ENCODE data around the gene POR. TPM values are rescaled to one million over a fixed set of nuclear protein-coding genes. Genes with fewer than 3 reads are reported as not detected.
"Not testable (repeated sequence)": the region's sequence is repeated elsewhere in the genome, so short reads cannot be mapped to it uniquely, and the experiment has no call there.

POR gene
- polyA plus RNA-seq, 1 donor = 40.5 TPM

- DNase-seq = no peak
Observed at GRCh38 chr7:75992083-75992755, 77.3 kb downstream of the POR start.

- peak; percentile 57 for DNase-seq
Observed at GRCh38 chr7:75993689-75994387, 78.9 kb downstream of the POR start.

- DNase-seq = peak; percentile 94
Observed at GRCh38 chr7:75994388-75995051, 79.6 kb downstream of the POR start, which contains the start of gene TMEM120A. Gene TMEM120A, minus strand, starts transcription at chr7:75994595. Its CDS starts 25 bp downstream, at chr7:75994570.

- DNase-seq = no peak
Observed at GRCh38 chr7:75995052-75995471, 80.1 kb downstream of the POR start.

- DNase-seq = no peak
Observed at GRCh38 chr7:75995996-75996395, 81.0 kb downstream of the POR start.

GRCh38 chr7:75996476-75996875, 81.5 kb downstream of the POR start:
- DNase-seq = no peak

GRCh38 chr7:75998038-75998437, 83.1 kb downstream of the POR start:
- no peak for DNase-seq

- no peak for DNase-seq
Observed at GRCh38 chr7:76000566-76000965, 85.6 kb downstream of the POR start.

GRCh38 chr7:76002139-76002538, 87.2 kb downstream of the POR start:
- DNase-seq = no peak

- DNase-seq = no peak
Observed at GRCh38 chr7:76002822-76003221, 87.9 kb downstream of the POR start.

GRCh38 chr7:76003351-76003750, 88.4 kb downstream of the POR start:
- no peak for DNase-seq

GRCh38 chr7:76005004-76005403, 90.0 kb downstream of the POR start:
- DNase-seq = not testable (repeated sequence)

- DNase-seq = no peak
Observed at GRCh38 chr7:76008156-76008687, 93.3 kb downstream of the POR start.

GRCh38 chr7:76009672-76010600, 95.0 kb downstream of the POR start:
- no peak for DNase-seq

GRCh38 chr7:76011442-76011861, 96.5 kb downstream of the POR start:
- DNase-seq = no peak

GRCh38 chr7:76016191-76016947, 101.4 kb downstream of the POR start:
- no peak for DNase-seq

GRCh38 chr7:76018520-76018919, 103.6 kb downstream of the POR start:
- not testable (repeated sequence) for DNase-seq

GRCh38 chr7:76020031-76020714, 105.2 kb downstream of the POR start:
- DNase-seq = peak; percentile 69

GRCh38 chr7:76022026-76022780, 107.2 kb downstream of the POR start:
- DNase-seq = no peak

- peak; percentile 17 for DNase-seq
Observed at GRCh38 chr7:76023002-76023401, 108.0 kb downstream of the POR start.
